DMS79 treated with DMSO at 0.1 percent for 48 hours (cell line): ENCODE data around the gene PPFIA1.
"Not testable (repeated sequence)": the region's sequence is repeated elsewhere in the genome, so short reads cannot be mapped to it uniquely, and the experiment has no call there.

ENCODE experiments used
- DNase-seq: peaks from one replicate; lab custom pipeline; 2025; lab: John Stamatoyannopoulos, UW

The PPFIA1 gene

GRCh38 chr11:70326365-70326811 lies 55.9 kb downstream of the PPFIA1 start:
- no peak for DNase-seq

- DNase-seq = no peak
Measured at GRCh38 chr11:70326833-70327232, 56.3 kb downstream of the PPFIA1 start.

GRCh38 chr11:70327717-70328116 lies 57.2 kb downstream of the PPFIA1 start:
- no peak for DNase-seq

GRCh38 chr11:70328556-70328955 lies 58.1 kb downstream of the PPFIA1 start:
- DNase-seq = no peak

GRCh38 chr11:70331320-70331843 lies 60.9 kb downstream of the PPFIA1 start:
- DNase-seq = not testable (repeated sequence)

- DNase-seq = no peak
Measured at GRCh38 chr11:70331901-70332300, 61.4 kb downstream of the PPFIA1 start.

GRCh38 chr11:70332567-70332966 lies 62.1 kb downstream of the PPFIA1 start:
- DNase-seq = no peak

GRCh38 chr11:70333261-70333660 lies 62.8 kb downstream of the PPFIA1 start:
- no peak for DNase-seq

- DNase-seq = no peak
Measured at GRCh38 chr11:70334351-70334995, 64.0 kb downstream of the PPFIA1 start.

GRCh38 chr11:70335511-70335910 lies 65.0 kb downstream of the PPFIA1 start:
- DNase-seq = no peak

- DNase-seq = no peak
Measured at GRCh38 chr11:70338594-70338993, 68.1 kb downstream of the PPFIA1 start.

GRCh38 chr11:70339066-70339465 lies 68.6 kb downstream of the PPFIA1 start:
- no peak for DNase-seq

GRCh38 chr11:70341881-70342429 lies 71.5 kb downstream of the PPFIA1 start:
- DNase-seq = no peak

GRCh38 chr11:70343636-70344035 lies 73.1 kb downstream of the PPFIA1 start:
- DNase-seq = peak; percentile 77

GRCh38 chr11:70348191-70348590 lies 77.7 kb downstream of the PPFIA1 start:
- DNase-seq = no peak

- DNase-seq = no peak
Measured at GRCh38 chr11:70348608-70349007, 78.1 kb downstream of the PPFIA1 start.

GRCh38 chr11:70351646-70352045 lies 81.2 kb downstream of the PPFIA1 start:
- no peak for DNase-seq

- no peak for DNase-seq
Measured at GRCh38 chr11:70352100-70352499, 81.6 kb downstream of the PPFIA1 start.

GRCh38 chr11:70352601-70353000 lies 82.1 kb downstream of the PPFIA1 start:
- DNase-seq = no peak

- DNase-seq = no peak
Measured at GRCh38 chr11:70353329-70353728, 82.8 kb downstream of the PPFIA1 start.

GRCh38 chr11:70353900-70354568 lies 83.5 kb downstream of the PPFIA1 start:
- no peak for DNase-seq

GRCh38 chr11:70354629-70355028 lies 84.1 kb downstream of the PPFIA1 start:
- DNase-seq = no peak

- DNase-seq = no peak
Measured at GRCh38 chr11:70358753-70359152, 88.3 kb downstream of the PPFIA1 start.
